HepG2 (cell line): ENCODE data around the gene ANXA3. TPM values are rescaled to one million over a fixed set of nuclear protein-coding genes. Genes with fewer than 3 reads are reported as not detected.

Experiments
- ATAC-seq: fragments of 200-7000 bp; cut with Tn5 transposase; 3 replicates; pipeline ENCODE4 v1.9.1; 2020; ENCODE audit warnings: mild to moderate bottlenecking, moderate library complexity
- BruUV-seq: library from RNA; stranded (reverse); fragments of 400-500 nt; replicated peaks from 2 replicates; lab custom pipeline; 2021; lab: Mats Ljungman, UMichigan
- CTCF ChIA-PET: fragments of 300-600 bp; formaldehyde crosslinking; extraction: SDS; loops from one replicate; lab custom pipeline; 2021; ENCODE audit warnings: low total read pairs, inconsistent platforms, low intra/inter-chr PET ratio; lab: Yijun Ruan, JAX
- POLR2A ChIA-PET: fragments of 350-600 bp; sonication (Branson Sonifier 250); formaldehyde crosslinking; loops from one replicate; lab custom pipeline; 2020; ENCODE audit warnings: antibody characterized with exemption, inconsistent platforms; lab: Yijun Ruan, JAX
- DNase-seq: peaks from one replicate; pipeline ENCODE4 v3.0.0-alpha.2; 2015; ENCODE audit warnings: low spot score
- FAIRE-seq: peaks from 3 replicates; lab custom pipeline; 2011; peaks lifted over from hg19 to GRCh38; lab: Jason Lieb, UNC
- H2AFZ ChIP-seq: one replicate; pipeline ENCODE4 v1.6.1; 2011; ENCODE audit warnings: low read length, inconsistent platforms
- H3K27ac ChIP-seq: fragments of 300-600 bp; 3 replicates; pipeline ENCODE4 v1.8.0; 2011; ENCODE audit warnings: mixed run types, mild to moderate bottlenecking, mixed read lengths, low read length, inconsistent platforms; ENCODE audit not compliant: insufficient read depth; ENCODE audit errors: extremely low read length
- H3K27me3 ChIP-seq, 2 experiments: fragments of 200-600 bp in 1 of 2; 2 replicates in 1 of 2; 3 replicates in 1 of 2; pipeline versions ENCODE4 v1.6.0 to v1.8.0; 2011; ENCODE audit warnings: low read length in 2 of 2, mild to moderate bottlenecking in 2 of 2, moderate library complexity in 2 of 2, inconsistent platforms in 1 of 2; ENCODE audit not compliant: insufficient read depth in 2 of 2, control insufficient read depth in 1 of 2
- H3K36me3 ChIP-seq, 2 experiments: fragments of 200-600 bp in 1 of 2; replicated peaks in 1 of 2; 2 replicates in 1 of 2; 3 replicates in 1 of 2; pipeline versions ENCODE4 v1.5.1 to v1.8.0; 2011; ENCODE audit warnings: low read length in 2 of 2, inconsistent platforms in 1 of 2; ENCODE audit not compliant: insufficient read depth in 2 of 2, control insufficient read depth in 1 of 2
- H3K4me1 ChIP-seq: 2 replicates; pipeline ENCODE4 v1.5.1; 2012; ENCODE audit warnings: low read length, inconsistent platforms; ENCODE audit not compliant: insufficient read depth
- H3K4me2 ChIP-seq: 2 replicates; pipeline ENCODE4 v1.6.0; 2011; ENCODE audit warnings: low read depth, low read length, inconsistent platforms
- H3K4me3 ChIP-seq, 3 experiments: fragments of 200-600 bp in 1 of 3; sonication (generic), shearing (Covaris generic) in 1 of 3; replicated peaks in 1 of 3; 2 replicates each; pipeline ENCODE4 v1.5.1; 2011 to 2016; ENCODE audit warnings: low read length in 3 of 3, inconsistent platforms in 2 of 3, low read depth in 2 of 3, mild to moderate bottlenecking in 2 of 3, control low read depth in 1 of 3, mixed read lengths in 1 of 3; ENCODE audit not compliant: insufficient read depth in 1 of 3
- H3K79me2 ChIP-seq: one replicate; pipeline ENCODE4 v1.6.1; 2011; ENCODE audit warnings: low read length, inconsistent platforms; ENCODE audit not compliant: insufficient read depth
- H3K9ac ChIP-seq: 2 replicates; pipeline ENCODE4 v1.6.0; 2011; ENCODE audit warnings: mild to moderate bottlenecking, low read depth, low read length, inconsistent platforms; ENCODE audit not compliant: insufficient read depth
- H3K9me3 ChIP-seq: 2 replicates; pipeline ENCODE4 v1.5.1; 2012; ENCODE audit warnings: mild to moderate bottlenecking, low read length
- H4K20me1 ChIP-seq: 2 replicates; pipeline ENCODE4 v1.6.0; 2011; ENCODE audit warnings: inconsistent platforms, mild to moderate bottlenecking, low read length, moderate library complexity; ENCODE audit not compliant: insufficient read depth
- KIAA2018 ChIP-seq: sonication (generic); formaldehyde crosslinking; IDR thresholded peaks from 2 replicates; pipeline ENCODE4 v1.5.0; 2020; ENCODE audit warnings: mild to moderate bottlenecking, missing genetic modification reagents, borderline replicate concordance
- LCORL ChIP-seq, 2 experiments: fragments of 450-650 bp in 1 of 2; sonication (generic) in 1 of 2; formaldehyde crosslinking in 1 of 2; IDR thresholded peaks; 2 replicates each; pipeline versions ENCODE4 v1.5.0 to v1.6.1; 2017 to 2020; ENCODE audit warnings: antibody characterized with exemption in 1 of 2, missing genetic modification reagents in 1 of 2
- NPAS2 ChIP-seq: sonication (generic); formaldehyde crosslinking; IDR thresholded peaks from 2 replicates; pipeline ENCODE4 v1.8.0; 2022; ENCODE audit warnings: mild to moderate bottlenecking, missing genetic modification reagents, borderline replicate concordance
- PITX1 ChIP-seq: sonication (generic); formaldehyde crosslinking; IDR thresholded peaks from 2 replicates; pipeline ENCODE4 v1.5.1; 2020; ENCODE audit warnings: mild to moderate bottlenecking, missing genetic modification reagents
- ZNF407 ChIP-seq: sonication (generic); formaldehyde crosslinking; IDR thresholded peaks from one replicate; pipeline ENCODE4 v1.5.1; 2020; ENCODE audit warnings: mild to moderate bottlenecking, missing genetic modification reagents; ENCODE audit errors: not compliant biosample characterization
- ZNF83 ChIP-seq: sonication (generic); formaldehyde crosslinking; IDR thresholded peaks from 2 replicates; pipeline ENCODE4 v1.4.0; 2020; ENCODE audit warnings: missing genetic modification reagents, mild to moderate bottlenecking, borderline replicate concordance
- WGBS: methylation state at CpG from one replicate; pipeline ENCODE4 v1.1.6; 2017; ENCODE audit warnings: low lambda C conversion rate; 5-methylcytosine and 5-hydroxymethylcytosine counted together
- in situ Hi-C: cut with HindIII; loops from 2 replicates; pipeline ENCODE4 v1.10.0; 2017; ENCODE audit warnings: low pct_unique_long_range_greater_than_20kb; ENCODE audit not compliant: extremely low pct_ligation_motif_present
- intact Hi-C: fragments of 100-400 bp; cut with micrococcal nuclease; formaldehyde crosslinking; loops from one replicate; pipeline ENCODE4 v1.10.0; 2022; ENCODE audit not compliant: unreplicated experiment
- polyA plus RNA-seq, 8 experiments: library from polyadenylated mRNA; depleted of rRNA in 3 of 8; stranded (reverse) in 7 of 8; unstranded in 1 of 8; fragments of >200 nt; fragmentation: Illumina TruSeq in 4 of 8; extraction: Trizol in 4 of 8; gene quantifications; 2 replicates each; pipeline versions ENCODE4 v1.2.1 to v1.2.3, GENCODE V29; 2011 to 2016; ENCODE audit warnings: low read depth in 4 of 8, missing spikeins in 1 of 8, mixed read lengths in 1 of 8; ENCODE audit not compliant: insufficient read depth in 1 of 8
- total RNA-seq, 5 experiments: library from RNA; depleted of rRNA; stranded (reverse); fragments of >200 nt; fragmentation: Illumina TruSeq; extraction: Trizol; gene quantifications; 2 replicates each; pipeline ENCODE4 v1.2.3, GENCODE V29; 2016; ENCODE audit warnings: low read depth in 1 of 5

ANXA3 gene
- total and polyA plus RNA-seq, 2 of the 13 experiments (the other 11 are each of a cell fraction or from before 2014, with no cell fraction given), result 6.5 to 6.9 TPM

GRCh38 chr4:78659665-78660064, 108.1 kb downstream of the ANXA3 start:
- intact Hi-C loops, result loop anchor here (5.0 kb wide), 1 partner anchor 118 kb away; the partner anchor contains the start of gene BMP2K
- H3K27me3 ChIP-seq, result no peaks in the 10 kb centered on the region
- no peaks in the 10 kb centered on the region for H3K36me3 ChIP-seq
- DNase-seq (no peak), ATAC-seq (no peak), FAIRE-seq (no peak)
- POLR2A ChIA-PET, result no interaction called here
- no peak overlapping the region for H3K9ac ChIP-seq
- no peak overlapping the region for H2AFZ ChIP-seq
- H3K27ac ChIP-seq, result no peak overlapping the region
- in situ Hi-C loops, result no loop called here
- no peak overlapping the region for H3K4me3 ChIP-seq
- H4K20me1 ChIP-seq, result no peaks in the 10 kb centered on the region
- H3K4me1 ChIP-seq, result peaks cover 40% of the 10 kb centered on the region
- WGBS, result 32% methylated on average over 1 of the region's 1 CpG
- H3K79me2 ChIP-seq, result no peaks in the 10 kb centered on the region
- H3K4me2 ChIP-seq, result no peak overlapping the region
- no peaks in the 10 kb centered on the region for H3K9me3 ChIP-seq
- BruUV-seq, result no TSS peak
- CTCF ChIA-PET, result no interaction called here
- TF ChIP-seq ZNF407 (CRISPR knock-in tag), result no peak
- TF ChIP-seq PITX1, result no peak
- TF ChIP-seq LCORL (IDR thresholded peaks at IDR 0.05), result no peak
- TF ChIP-seq LCORL (CRISPR knock-in tag; IDR thresholded peaks at IDR 0.05), result no peak
- no peak for TF ChIP-seq ZNF83 (CRISPR knock-in tag)
- TF ChIP-seq KIAA2018 (CRISPR knock-in tag), result no peak
- TF ChIP-seq NPAS2, result no peak
